SK-N-SH (cell line): ENCODE data around the gene EXD2. TPM values are rescaled to one million over a fixed set of nuclear protein-coding genes. Genes with fewer than 3 reads are reported as not detected.

Experiments
- CTCF ChIA-PET: fragments of 300-600, 350-600 bp; formaldehyde crosslinking; extraction: SDS; loops from one replicate; lab custom pipeline; 2021; lab: Yijun Ruan, JAX
- POLR2A ChIA-PET: fragments of 350-600 bp; sonication (Branson Sonifier 250); formaldehyde crosslinking; extraction: SDS; loops from one replicate; lab custom pipeline; 2020; ENCODE audit warnings: antibody characterized with exemption, inconsistent platforms; lab: Yijun Ruan, JAX
- DNase-seq: peaks from one replicate; pipeline ENCODE4 v3.0.0; 2012
- H2AFZ ChIP-seq: fragments of 200-600 bp; sonication (generic); 2 replicates; pipeline ENCODE4 v1.8.1; 2016; ENCODE audit warnings: antibody characterized with exemption, mild to moderate bottlenecking, low read depth
- H3F3A ChIP-seq: fragments of 200-600 bp; sonication (generic); replicated peaks from 2 replicates; pipeline ENCODE3; 2016; ENCODE audit warnings: antibody characterized with exemption, mild to moderate bottlenecking; ENCODE audit not compliant: insufficient read depth
- H3K27ac ChIP-seq, 2 experiments: fragments of 200-500 bp in 1 of 2; fragments of 200-600 bp in 1 of 2; sonication (Bioruptor generic) in 1 of 2; sonication (generic), shearing (Covaris generic) in 1 of 2; 2 replicates each; pipeline versions ENCODE4 v1.5.1 to v1.6.1; 2014 to 2016; ENCODE audit warnings: low read depth in 2 of 2, inconsistent platforms in 1 of 2, low read length in 1 of 2, mild to moderate bottlenecking in 1 of 2, mixed read lengths in 1 of 2
- H3K27me3 ChIP-seq: fragments of 200-600 bp; sonication (generic), shearing (Covaris generic); 2 replicates; pipeline ENCODE4 v1.6.1; 2016; ENCODE audit warnings: mixed run types; ENCODE audit not compliant: insufficient read depth
- H3K36me3 ChIP-seq, 2 experiments: fragments of 200-500 bp in 1 of 2; fragments of 200-600 bp in 1 of 2; sonication (Bioruptor generic) in 1 of 2; sonication (generic) in 1 of 2; replicated peaks in 1 of 2; 2 replicates each; pipeline versions ENCODE3 to v1.5.1; 2014 to 2016; ENCODE audit warnings: low read length in 1 of 2, mild to moderate bottlenecking in 1 of 2; ENCODE audit not compliant: insufficient read depth in 2 of 2, control insufficient read depth in 1 of 2
- H3K4me1 ChIP-seq, 2 experiments: fragments of 200-500 bp in 1 of 2; fragments of 200-600 bp in 1 of 2; sonication (Bioruptor generic) in 1 of 2; sonication (generic), shearing (Covaris generic) in 1 of 2; 2 replicates each; pipeline versions ENCODE4 v1.5.1 to v1.6.1; 2014 to 2016; ENCODE audit warnings: low read depth in 1 of 2, low read length in 1 of 2, mixed run types in 1 of 2; ENCODE audit not compliant: insufficient read depth in 2 of 2, control insufficient read depth in 1 of 2
- H3K4me2 ChIP-seq: fragments of 200-600 bp; sonication (generic), shearing (Covaris generic); 2 replicates; pipeline ENCODE4 v1.6.1; 2017; ENCODE audit warnings: mixed run types
- H3K4me3 ChIP-seq, 2 experiments: fragments of 200-500 bp in 1 of 2; fragments of 200-600 bp in 1 of 2; sonication (Bioruptor generic) in 1 of 2; sonication (generic), shearing (Covaris generic) in 1 of 2; 2 replicates each; pipeline versions ENCODE4 v1.5.1 to v1.8.1; 2014 to 2016; ENCODE audit warnings: low read depth in 2 of 2, inconsistent platforms in 1 of 2, low read length in 1 of 2, mild to moderate bottlenecking in 1 of 2, mixed read lengths in 1 of 2, moderate library complexity in 1 of 2
- H3K79me2 ChIP-seq: fragments of 200-600 bp; sonication (generic); 2 replicates; pipeline ENCODE4 v1.8.1; 2017; ENCODE audit warnings: mild to moderate bottlenecking; ENCODE audit not compliant: insufficient read depth
- H3K9ac ChIP-seq: fragments of 200-600 bp; sonication (generic); 2 replicates; pipeline ENCODE4 v1.6.1; 2017; ENCODE audit warnings: mixed run types
- H3K9me2 ChIP-seq: fragments of 200-600 bp; sonication (generic); 2 replicates; pipeline ENCODE4 v1.6.1; 2017; ENCODE audit warnings: mixed run types
- H3K9me3 ChIP-seq: fragments of 200-600 bp; sonication (generic); 2 replicates; pipeline ENCODE4 v1.6.1; 2017; ENCODE audit warnings: mixed run types, mild to moderate bottlenecking, moderate library complexity
- H4K20me1 ChIP-seq: fragments of 200-600 bp; sonication (generic); 2 replicates; pipeline ENCODE4 v1.6.1; 2017; ENCODE audit warnings: mild to moderate bottlenecking, mixed run types; ENCODE audit not compliant: insufficient read depth
- CHD2 ChIP-seq: fragments of 150-350 bp; IDR thresholded peaks from 2 replicates; pipeline ENCODE4 v1.6.1; 2018; ENCODE audit warnings: low read length; ENCODE audit not compliant: partially characterized antibody
- CTCF ChIP-seq: fragments of 200-600 bp; sonication (generic); IDR thresholded peaks from 2 replicates; pipeline ENCODE4 v1.6.1; 2017; ENCODE audit warnings: antibody characterized with exemption, mild to moderate bottlenecking, moderate library complexity
- ELF1 ChIP-seq: IDR thresholded peaks from 2 replicates; pipeline ENCODE4 v1.4.0; 2012
- EP300 ChIP-seq, 2 experiments: IDR thresholded peaks; 2 replicates each; pipeline versions ENCODE4 v1.4.0 to v1.6.1; 2012; ENCODE audit warnings: borderline replicate concordance in 1 of 2, low read depth in 1 of 2, low read length in 1 of 2
- FOSL2 ChIP-seq: IDR thresholded peaks from 2 replicates; pipeline ENCODE4 v1.4.0; 2012; ENCODE audit warnings: low read depth, mild to moderate bottlenecking, moderate library complexity, borderline replicate concordance
- FOXJ3 ChIP-seq: sonication (generic); formaldehyde crosslinking; IDR thresholded peaks from 2 replicates; pipeline ENCODE4 v1.5.1; 2020; ENCODE audit warnings: mild to moderate bottlenecking, missing genetic modification reagents
- GABPA ChIP-seq: IDR thresholded peaks from 2 replicates; pipeline ENCODE4 v1.4.0; 2012; ENCODE audit warnings: low read depth, mild to moderate bottlenecking
- IRF3 ChIP-seq: fragments of 150-350 bp; IDR thresholded peaks from 2 replicates; pipeline ENCODE4 v1.6.1; 2016; ENCODE audit warnings: mild to moderate bottlenecking, low read depth, low read length
- JUND ChIP-seq: IDR thresholded peaks from 2 replicates; pipeline ENCODE4 v1.4.0; 2012
- MAX ChIP-seq: IDR thresholded peaks from 2 replicates; pipeline ENCODE4 v1.4.0; 2012; ENCODE audit warnings: low read depth
- MEF2A ChIP-seq: IDR thresholded peaks from 2 replicates; pipeline ENCODE4 v1.4.0; 2012; ENCODE audit warnings: low read depth, borderline replicate concordance
- NFIC ChIP-seq: IDR thresholded peaks from 2 replicates; pipeline ENCODE4 v1.4.0; 2012; ENCODE audit warnings: borderline replicate concordance
- POLR2AphosphoS5 ChIP-seq: IDR thresholded peaks from 2 replicates; pipeline ENCODE4 v1.6.1; 2012; ENCODE audit warnings: low read depth, low read length
- RAD21 ChIP-seq: IDR thresholded peaks from 2 replicates; pipeline ENCODE4 v1.6.1; 2012; ENCODE audit warnings: mild to moderate bottlenecking, low read length
- RCOR1 ChIP-seq: fragments of 150-350 bp; IDR thresholded peaks from 2 replicates; pipeline ENCODE4 v1.6.1; 2017; ENCODE audit warnings: antibody characterized with exemption, low read length
- RFX5 ChIP-seq: IDR thresholded peaks from 2 replicates; pipeline ENCODE4 v1.6.1; 2012; ENCODE audit warnings: mild to moderate bottlenecking, improper control_type of control experiment, low read length
- RXRA ChIP-seq: IDR thresholded peaks from 2 replicates; pipeline ENCODE4 v1.4.0; 2012; ENCODE audit warnings: low read depth, mild to moderate bottlenecking, borderline replicate concordance
- SMC3 ChIP-seq: IDR thresholded peaks from 2 replicates; pipeline ENCODE4 v1.6.1; 2012; ENCODE audit warnings: low read depth, low read length, improper control_type of control experiment
- TCF12 ChIP-seq: IDR thresholded peaks from 2 replicates; pipeline ENCODE4 v1.4.0; 2012
- USF1 ChIP-seq: IDR thresholded peaks from 2 replicates; pipeline ENCODE4 v1.4.0; 2012; ENCODE audit warnings: low read depth, borderline replicate concordance
- WGBS: methylation state at CpG from one replicate; pipeline ENCODE4 v1.1.6; 2017; ENCODE audit warnings: low lambda C conversion rate; 5-methylcytosine and 5-hydroxymethylcytosine counted together
- polyA plus RNA-seq, 3 experiments: library from polyadenylated mRNA; depleted of rRNA; stranded (reverse); fragments of >200 nt; gene quantifications; 2 replicates each; pipeline ENCODE4 v1.2.3, GENCODE V29; 2012

Gene EXD2
- polyA plus RNA-seq, 1 of the 3 experiments (the other 2 are of a cell fraction), result 15.1 TPM

GRCh38 chr14:69240527-69241173 lies 49.4 kb downstream of the EXD2 start:
- H3K4me3 ChIP-seq, result no peak overlapping the region
- no peaks in the 10 kb centered on the region for H3K27me3 ChIP-seq
- H3K36me3 ChIP-seq, result peaks cover 18 to 57% of the 10 kb centered on the region in 2 experiments
- no peak overlapping the region for H3K9ac ChIP-seq
- no peaks in the 10 kb centered on the region; a peak in 1 of 4 replicates for H3K4me1 ChIP-seq
- DNase-seq, result no peak
- H3K9me2 ChIP-seq, result no peaks in the 10 kb centered on the region
- no peak overlapping the region for H3K4me2 ChIP-seq
- no peak overlapping the region for H2AFZ ChIP-seq
- no peak overlapping the region for H3K27ac ChIP-seq
- ChIA-PET CTCF (interaction anchor here (1.1 to 5.1 kb wide), 6 partner anchors 7 to 378 kb away, joined by 3 to 92 read pairs (median 6); no protein-coding TSS in a partner anchor), POLR2A (no interaction called here)
- TF ChIP-seq RAD21, result no peak
- no peak for TF ChIP-seq TCF12
- TF ChIP-seq CTCF, result no peak
- TF ChIP-seq RFX5, result no peak
- TF ChIP-seq EP300 (IDR thresholded peaks at IDR 0.05; ENCODE audit: borderline replicate concordance in 1 of 2, low read depth in 1 of 2, low read length in 1 of 2), result no peak
- no peak for TF ChIP-seq USF1
- TF ChIP-seq MAX, result no peak
- no peak for TF ChIP-seq FOXJ3 (CRISPR knock-in tag)
- no peak for TF ChIP-seq CHD2
- TF ChIP-seq SMC3, result no peak
- TF ChIP-seq GABPA, result no peak
- WGBS, result 90% methylated on average over 13 of the region's 13 CpGs
- H3K9me3 ChIP-seq, result no peaks in the 10 kb centered on the region
- peaks cover 7% of the 10 kb centered on the region for H3F3A ChIP-seq
- H4K20me1 ChIP-seq, result no peaks in the 10 kb centered on the region
- H3K79me2 ChIP-seq, result no peaks in the 10 kb centered on the region

- DNase-seq, result no peak
- no peaks in the 10 kb centered on the region; a peak in 1 of 4 replicates for H3K4me1 ChIP-seq
- CTCF ChIA-PET, result interaction anchor here (0.7 to 5.1 kb wide), 22 partner anchors 8 to 378 kb away, joined by 3 to 92 read pairs (median 7); partner anchors contain the start of genes ERH, EXD2, GALNT16 and SLC39A9
- H3K4me3 ChIP-seq, result no peak overlapping the region
- no peak overlapping the region for H3K4me2 ChIP-seq
- H4K20me1 ChIP-seq, result no peaks in the 10 kb centered on the region
- no peaks in the 10 kb centered on the region for H3K27me3 ChIP-seq
- H3K79me2 ChIP-seq, result no peaks in the 10 kb centered on the region
- no peak overlapping the region for H3K9ac ChIP-seq
- H3K9me3 ChIP-seq, result no peaks in the 10 kb centered on the region
- H3K9me2 ChIP-seq, result no peaks in the 10 kb centered on the region
- peaks cover 18 to 49% of the 10 kb centered on the region in 2 experiments for H3K36me3 ChIP-seq
- no peak overlapping the region for H3K27ac ChIP-seq
- 95% methylated on average over 2 of the region's 2 CpGs for WGBS
- H3F3A ChIP-seq, result peaks cover 7% of the 10 kb centered on the region
- H2AFZ ChIP-seq, result no peak overlapping the region
- POLR2A ChIA-PET, result no interaction called here
- TF ChIP-seq RFX5, result no peak
- no peak for TF ChIP-seq JUND
- no peak for TF ChIP-seq CTCF
- no peak for TF ChIP-seq EP300 (IDR thresholded peaks at IDR 0.05; ENCODE audit: borderline replicate concordance in 1 of 2, low read depth in 1 of 2, low read length in 1 of 2)
- no peak for TF ChIP-seq CHD2
- TF ChIP-seq POLR2AphosphoS5, result no peak
- no peak for TF ChIP-seq RAD21
- TF ChIP-seq RCOR1, result no peak
- TF ChIP-seq NFIC, result no peak
- no peak for TF ChIP-seq SMC3
- no peak for TF ChIP-seq MEF2A
- no peak for TF ChIP-seq IRF3
- no peak for TF ChIP-seq ELF1
- no peak for TF ChIP-seq TCF12
- no peak for TF ChIP-seq FOSL2
- no peak for TF ChIP-seq MAX
- no peak for TF ChIP-seq RXRA
Observed at GRCh38 chr14:69241577-69241976, 50.3 kb downstream of the EXD2 start.
